Activated T-cell treated with anti-CD3 and anti-CD28 coated beads, Interleukin-2, amount 50 U/mL, for 4 hours (primary cell): ENCODE data around the gene SLC35F1. TPM values are rescaled to one million over a fixed set of nuclear protein-coding genes. Genes with fewer than 3 reads are reported as not detected.

Source experiments
- ATAC-seq, 2 donors: fragments of 200-7000 bp; cut with Tn5 transposase; one replicate each; pipeline ENCODE4 v1.10.0; 2021
- DNase-seq: peaks from one replicate; pipeline ENCODE4 v3.0.0-alpha.2; 2020
- H3K27me3 Mint-ChIP-seq: one replicate; pipeline ENCODE4 v1.8.0; 2021; ENCODE audit warnings: low read depth, mixed read lengths
- H3K36me3 Mint-ChIP-seq: one replicate; pipeline ENCODE4 v1.8.0; 2022; ENCODE audit warnings: mixed read lengths; ENCODE audit not compliant: insufficient read depth
- H3K4me1 Mint-ChIP-seq: one replicate; pipeline ENCODE4 v1.8.0; 2021; ENCODE audit warnings: low read depth, mixed read lengths
- H3K4me3 Mint-ChIP-seq: one replicate; pipeline ENCODE4 v1.8.0; 2021; ENCODE audit warnings: mild to moderate bottlenecking, moderate library complexity, mixed read lengths
- H3K9me3 Mint-ChIP-seq: one replicate; pipeline ENCODE4 v1.8.0; 2021; ENCODE audit warnings: mixed read lengths
- total RNA-seq, 3 donors: library from RNA; stranded (reverse); gene quantifications; one replicate each; pipeline ENCODE4 v1.2.1, GENCODE V29; 2021

The SLC35F1 gene
- total RNA-seq, 3 donors from 2014 or later = 0.13 to 0.27 (median 0.21) TPM

DNA sequence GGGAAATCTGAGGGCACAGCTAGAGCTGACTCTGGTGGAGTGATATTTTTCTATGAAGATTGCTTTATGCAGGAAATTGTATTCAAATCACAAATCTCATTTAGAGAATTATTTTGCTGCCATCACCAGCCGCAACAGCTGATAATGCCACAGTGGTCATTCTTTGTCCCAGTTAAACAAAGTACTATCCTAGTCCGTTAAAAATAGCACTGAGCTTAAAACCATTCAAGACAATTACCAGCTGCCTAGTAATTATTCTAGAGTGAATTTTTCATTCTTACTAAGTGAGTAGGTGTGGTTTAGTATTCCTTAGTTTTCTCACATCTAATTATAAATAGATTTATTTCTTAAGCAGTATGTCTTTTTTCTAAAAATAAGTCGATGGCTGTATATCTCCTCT lies 190.5 kb downstream of the SLC35F1 start:
- H3K27me3 Mint-ChIP-seq = no peaks in the 10 kb centered on the region
- no peak overlapping the region for H3K4me3 Mint-ChIP-seq
- H3K9me3 Mint-ChIP-seq = peaks cover 4% of the 10 kb centered on the region
- ATAC-seq (no peak), DNase-seq (no peak)
- H3K36me3 Mint-ChIP-seq = no peaks in the 10 kb centered on the region
- H3K4me1 Mint-ChIP-seq = no peaks in the 10 kb centered on the region

DNA sequence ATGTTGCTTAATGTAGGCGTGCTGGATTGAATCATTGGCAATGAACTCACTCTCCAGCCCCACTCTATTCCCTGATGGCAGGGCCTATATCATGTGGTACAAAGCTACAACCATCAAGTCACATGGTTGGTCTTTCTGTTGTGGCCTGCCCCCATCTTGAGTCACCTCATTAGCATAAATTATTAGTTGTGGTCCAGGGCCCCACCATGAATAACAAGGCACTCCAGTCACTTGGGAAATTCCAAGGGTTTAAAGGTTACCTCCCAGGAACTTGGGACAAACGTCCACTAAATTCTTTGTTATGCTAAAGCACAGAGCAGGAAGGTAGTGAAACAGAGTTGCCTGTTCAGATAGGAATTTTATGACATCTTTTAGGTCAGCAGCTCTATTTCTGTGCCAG lies 193.7 kb downstream of the SLC35F1 start:
- DNase-seq (no peak), ATAC-seq (no peak)
- Mint-ChIP-seq H3K27me3 (no peaks in the 10 kb centered on the region), H3K4me1 (no peaks in the 10 kb centered on the region), H3K4me3 (no peak overlapping the region), H3K36me3 (no peaks in the 10 kb centered on the region), H3K9me3 (peaks cover 4% of the 10 kb centered on the region)

GRCh38 chr6:118101220-118101619 lies 194.2 kb downstream of the SLC35F1 start:
- DNase-seq (no peak), ATAC-seq (no peak)
- Mint-ChIP-seq H3K4me1 (no peaks in the 10 kb centered on the region), H3K27me3 (no peaks in the 10 kb centered on the region), H3K36me3 (no peaks in the 10 kb centered on the region), H3K9me3 (peaks cover 4% of the 10 kb centered on the region), H3K4me3 (no peak overlapping the region)

- Mint-ChIP-seq H3K4me3 (no peak overlapping the region), H3K9me3 (peaks cover 4% of the 10 kb centered on the region), H3K27me3 (no peaks in the 10 kb centered on the region), H3K36me3 (no peaks in the 10 kb centered on the region), H3K4me1 (no peaks in the 10 kb centered on the region)
- DNase-seq (no peak), ATAC-seq (no peak)
Measured at GRCh38 chr6:118101831-118102345, 194.8 kb downstream of the SLC35F1 start.

- no peaks in the 10 kb centered on the region for H3K27me3 Mint-ChIP-seq
- H3K4me1 Mint-ChIP-seq = no peaks in the 10 kb centered on the region
- H3K4me3 Mint-ChIP-seq = no peak overlapping the region
- DNase-seq (no peak), ATAC-seq (no peak)
- H3K9me3 Mint-ChIP-seq = peaks cover 4% of the 10 kb centered on the region
- H3K36me3 Mint-ChIP-seq = no peaks in the 10 kb centered on the region
Measured at GRCh38 chr6:118102401-118102800, 195.3 kb downstream of the SLC35F1 start.

DNA sequence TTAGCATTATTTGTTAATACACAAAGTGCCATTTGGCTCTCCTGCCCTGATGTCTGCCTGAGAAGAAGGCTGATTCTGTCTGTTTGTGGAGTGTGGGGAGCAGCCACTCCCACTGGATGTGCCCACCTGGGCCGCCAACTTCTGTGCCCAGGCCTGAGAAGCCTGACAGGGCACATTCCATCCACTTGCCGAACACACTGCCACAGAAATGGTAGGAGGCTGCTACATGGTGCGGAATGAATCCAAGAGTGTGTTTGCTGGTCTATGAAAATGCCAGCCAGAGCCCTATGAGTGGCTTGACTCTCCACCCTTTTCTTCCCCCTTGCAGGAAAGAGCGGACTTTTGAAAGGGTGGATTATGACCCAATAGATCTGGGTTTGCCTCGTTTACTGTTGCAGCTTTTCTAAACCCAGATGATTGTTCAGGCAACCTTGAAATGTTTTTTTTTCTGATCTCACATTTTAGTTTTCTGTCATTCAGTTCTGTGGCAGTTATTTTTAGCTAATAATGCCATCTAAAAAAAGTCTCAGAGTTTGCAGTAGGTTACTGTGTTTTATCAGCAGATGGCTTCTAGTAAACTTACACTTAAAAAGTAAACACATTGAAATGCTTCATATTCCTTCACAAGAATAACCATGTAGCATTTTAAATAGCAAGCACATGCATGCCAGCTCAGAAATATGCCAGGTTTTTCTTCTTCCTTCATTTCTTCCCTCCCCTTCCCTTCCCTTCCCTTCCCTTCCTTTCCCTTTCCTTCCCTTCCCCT lies 196.5 kb downstream of the SLC35F1 start:
- Mint-ChIP-seq H3K4me1 (no peaks in the 10 kb centered on the region), H3K9me3 (peaks cover 4% of the 10 kb centered on the region), H3K36me3 (no peaks in the 10 kb centered on the region), H3K4me3 (no peak overlapping the region), H3K27me3 (no peaks in the 10 kb centered on the region)
- DNase-seq = no peak
- ATAC-seq = no peak

- H3K9me3 Mint-ChIP-seq = no peaks in the 10 kb centered on the region
- ATAC-seq = no peak
Measured at GRCh38 chr6:118122161-118122725, 215.2 kb downstream of the SLC35F1 start.

DNA sequence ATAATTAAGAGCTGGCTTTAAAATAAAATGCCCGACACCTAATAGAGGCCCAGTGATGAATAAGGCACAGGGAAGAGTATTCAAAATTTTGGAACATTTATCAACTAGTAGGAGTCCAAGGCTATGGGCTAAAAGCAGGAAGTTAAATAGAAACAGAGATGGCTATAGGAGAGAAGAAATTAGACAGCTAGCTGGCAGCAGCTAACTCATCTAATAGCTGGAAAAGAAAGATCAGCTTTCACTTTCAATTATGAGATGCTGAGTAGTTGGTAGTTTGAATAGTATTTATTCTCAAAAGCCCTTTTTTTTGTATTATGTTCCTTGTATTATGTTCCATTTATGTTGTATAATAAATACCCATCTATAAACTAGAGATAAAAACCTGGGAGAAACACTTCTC lies 215.7 kb downstream of the SLC35F1 start:
- DNase-seq = no peak
- Mint-ChIP-seq H3K4me1 (no peaks in the 10 kb centered on the region), H3K36me3 (no peaks in the 10 kb centered on the region), H3K4me3 (no peak overlapping the region), H3K9me3 (no peaks in the 10 kb centered on the region), H3K27me3 (peaks cover 9% of the 10 kb centered on the region)
- ATAC-seq = no peak

More at GRCh38 chr6:118122161-118122725, 215.2 kb downstream of the SLC35F1 start:
- Mint-ChIP-seq H3K4me3 (no peak overlapping the region), H3K27me3 (peaks cover 9% of the 10 kb centered on the region), H3K4me1 (no peaks in the 10 kb centered on the region), H3K36me3 (no peaks in the 10 kb centered on the region)
- no peak for DNase-seq

DNA sequence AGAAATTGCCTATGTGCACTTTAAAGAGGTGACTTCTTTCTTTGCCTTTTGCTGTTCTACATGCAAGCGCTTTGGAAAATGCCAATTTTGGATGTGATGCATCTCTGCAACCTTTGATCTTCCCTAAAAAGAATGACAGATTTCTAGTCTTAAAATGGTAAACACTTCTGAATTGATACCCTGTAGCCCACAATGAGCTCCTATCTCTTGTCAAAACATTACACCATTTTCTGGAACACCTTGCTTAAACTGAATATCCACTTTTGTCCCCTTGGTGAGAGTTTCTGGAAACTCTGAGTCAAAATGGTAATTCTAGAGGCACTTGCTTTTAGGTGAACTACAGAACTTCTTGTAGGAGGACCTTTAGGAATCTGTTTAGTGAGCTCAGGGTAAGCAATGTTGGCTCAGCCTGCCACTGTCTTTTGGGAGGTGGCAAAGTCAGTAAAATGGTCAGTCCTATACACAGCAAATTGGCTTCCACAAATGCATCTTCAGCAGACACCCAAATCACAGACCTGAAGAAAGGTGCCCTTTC lies 216.5 kb downstream of the SLC35F1 start:
- peaks cover 9% of the 10 kb centered on the region for H3K27me3 Mint-ChIP-seq
- H3K4me1 Mint-ChIP-seq = no peaks in the 10 kb centered on the region
- H3K9me3 Mint-ChIP-seq = no peaks in the 10 kb centered on the region
- no peak for DNase-seq
- no peak overlapping the region for H3K4me3 Mint-ChIP-seq
- ATAC-seq = no peak
- H3K36me3 Mint-ChIP-seq = no peaks in the 10 kb centered on the region

DNA sequence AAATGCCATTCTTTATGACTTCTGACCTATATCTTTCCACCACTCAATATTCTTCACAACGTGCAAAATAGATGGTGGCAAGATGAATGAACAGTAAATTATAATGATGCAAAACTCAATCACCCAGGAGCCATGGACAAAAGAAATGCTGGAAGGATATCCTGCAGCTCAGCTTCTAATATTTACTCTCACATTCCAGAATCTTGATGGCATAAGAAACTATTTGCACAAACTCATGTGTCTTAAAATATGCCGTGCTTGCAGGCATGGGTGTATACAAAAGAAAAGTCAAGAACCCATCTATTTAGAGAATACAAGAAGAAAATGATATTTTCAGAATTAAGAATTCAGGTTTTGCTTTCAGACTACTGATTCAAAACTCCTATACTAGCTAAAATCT lies 217.8 kb downstream of the SLC35F1 start:
- DNase-seq (no peak), ATAC-seq (no peak)
- H3K4me3 Mint-ChIP-seq = no peak overlapping the region
- no peaks in the 10 kb centered on the region for H3K4me1 Mint-ChIP-seq
- no peaks in the 10 kb centered on the region for H3K36me3 Mint-ChIP-seq
- H3K27me3 Mint-ChIP-seq = peaks cover 9% of the 10 kb centered on the region
- no peaks in the 10 kb centered on the region for H3K9me3 Mint-ChIP-seq

DNA sequence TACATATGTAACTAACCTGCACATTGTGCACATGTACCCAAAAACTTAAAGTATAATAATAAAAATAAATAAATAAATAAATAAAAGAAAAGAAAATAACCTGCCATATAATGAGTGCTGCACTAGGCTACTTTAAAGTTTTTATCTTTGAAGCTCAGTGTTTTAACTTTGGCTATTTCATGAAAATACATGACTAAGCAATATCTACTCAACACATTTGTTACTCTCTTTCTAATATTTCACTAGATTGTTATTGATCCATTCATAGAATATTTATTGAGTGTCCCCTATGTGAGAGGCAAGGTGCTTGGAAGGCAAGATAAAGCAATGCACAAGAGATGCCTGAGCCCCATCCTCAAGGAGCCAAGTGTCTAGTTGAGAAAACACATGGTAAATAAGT lies 221.7 kb downstream of the SLC35F1 start:
- H3K4me1 Mint-ChIP-seq = no peaks in the 10 kb centered on the region
- H3K27me3 Mint-ChIP-seq = peaks cover 7% of the 10 kb centered on the region
- H3K4me3 Mint-ChIP-seq = no peak overlapping the region
- H3K9me3 Mint-ChIP-seq = no peaks in the 10 kb centered on the region
- ATAC-seq (no peak), DNase-seq (no peak)
- no peaks in the 10 kb centered on the region for H3K36me3 Mint-ChIP-seq

DNA sequence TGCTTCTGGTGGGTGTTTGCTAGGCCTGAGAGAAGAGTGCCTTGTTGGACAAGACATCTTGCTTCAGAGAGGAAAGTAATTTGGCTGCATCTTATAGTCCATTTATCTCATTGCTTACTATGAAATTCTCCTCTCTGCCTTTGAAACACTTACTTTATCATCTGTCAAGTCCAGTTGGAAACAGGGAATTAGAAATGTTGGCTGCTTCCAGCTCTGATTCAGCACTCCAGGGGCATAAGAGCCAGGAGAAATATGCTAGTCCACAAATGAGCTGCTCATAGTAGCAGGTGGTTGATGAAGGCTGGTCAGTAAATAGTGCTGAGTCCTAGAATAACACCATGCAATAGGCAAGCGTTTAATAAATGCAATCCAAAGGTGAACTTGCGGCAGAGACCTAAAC lies 227.1 kb downstream of the SLC35F1 start:
- no peaks in the 10 kb centered on the region for H3K27me3 Mint-ChIP-seq
- H3K36me3 Mint-ChIP-seq = no peaks in the 10 kb centered on the region
- ATAC-seq (no peak), DNase-seq (no peak)
- no peaks in the 10 kb centered on the region for H3K9me3 Mint-ChIP-seq
- no peak overlapping the region for H3K4me3 Mint-ChIP-seq
- no peaks in the 10 kb centered on the region for H3K4me1 Mint-ChIP-seq

GRCh38 chr6:118134736-118135135 lies 227.7 kb downstream of the SLC35F1 start:
- Mint-ChIP-seq H3K9me3 (no peaks in the 10 kb centered on the region), H3K36me3 (no peaks in the 10 kb centered on the region), H3K4me3 (no peak overlapping the region), H3K27me3 (no peaks in the 10 kb centered on the region), H3K4me1 (no peaks in the 10 kb centered on the region)
- ATAC-seq = no peak
- no peak for DNase-seq

GRCh38 chr6:118135371-118135770 lies 228.3 kb downstream of the SLC35F1 start:
- Mint-ChIP-seq H3K4me3 (no peak overlapping the region), H3K9me3 (no peaks in the 10 kb centered on the region), H3K27me3 (no peaks in the 10 kb centered on the region), H3K4me1 (no peaks in the 10 kb centered on the region), H3K36me3 (no peaks in the 10 kb centered on the region)
- ATAC-seq (no peak), DNase-seq (no peak)

GRCh38 chr6:118141211-118141610 lies 234.1 kb downstream of the SLC35F1 start:
- no peak for ATAC-seq
- H3K9me3 Mint-ChIP-seq = no peaks in the 10 kb centered on the region
- H3K4me3 Mint-ChIP-seq = no peak overlapping the region
- H3K36me3 Mint-ChIP-seq = no peaks in the 10 kb centered on the region
- DNase-seq = no peak
- no peaks in the 10 kb centered on the region for H3K4me1 Mint-ChIP-seq
- no peaks in the 10 kb centered on the region for H3K27me3 Mint-ChIP-seq
